Measurements from ENCODE around the gene OPRM1.

GRCh38 chr6:154292066-154292465, 253.0 kb downstream of the OPRM1 start:
- TF ChIP-seq POLR2A (IDR thresholded peaks at IDR 0.05) (no peak), CTCF (IDR thresholded peaks at IDR 0.05) (no peak)

Data from body of pancreas (tissue), 4 donors.